ENCODE measurements around the gene RAPGEF4.
A peak's percentile ranks its signal among the peaks of the same experiment; 100 is the strongest.

The RAPGEF4 gene

DNA sequence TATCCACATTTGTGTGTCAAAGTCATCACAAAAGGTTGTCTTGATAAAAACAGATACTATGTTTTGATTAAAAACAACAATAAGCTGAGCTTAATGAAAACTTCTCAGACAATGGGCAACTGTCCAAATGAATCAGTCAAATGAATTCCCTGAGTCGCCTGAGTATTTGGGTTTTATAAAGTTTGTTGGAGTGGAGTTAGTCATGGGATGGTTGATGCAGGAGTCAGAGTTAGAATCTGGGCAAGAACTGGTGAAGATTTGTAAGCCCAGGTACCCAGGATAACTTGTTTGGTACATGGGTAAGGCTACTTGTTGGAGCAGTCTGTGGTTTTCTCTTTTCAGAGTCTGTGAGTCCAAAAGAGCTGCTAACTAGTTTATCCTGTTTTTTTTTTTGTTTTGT lies 34.4 kb upstream of the RAPGEF4 start:
- no peak for DNase-seq
- H3K4me3 ChIP-seq (ENCODE audit: low read depth, low read length) = no peak overlapping the region
- H3K36me3 ChIP-seq = no peaks in the 10 kb centered on the region
- no peaks in the 10 kb centered on the region for H3K4me1 ChIP-seq
- TF ChIP-seq, protein P1, sequence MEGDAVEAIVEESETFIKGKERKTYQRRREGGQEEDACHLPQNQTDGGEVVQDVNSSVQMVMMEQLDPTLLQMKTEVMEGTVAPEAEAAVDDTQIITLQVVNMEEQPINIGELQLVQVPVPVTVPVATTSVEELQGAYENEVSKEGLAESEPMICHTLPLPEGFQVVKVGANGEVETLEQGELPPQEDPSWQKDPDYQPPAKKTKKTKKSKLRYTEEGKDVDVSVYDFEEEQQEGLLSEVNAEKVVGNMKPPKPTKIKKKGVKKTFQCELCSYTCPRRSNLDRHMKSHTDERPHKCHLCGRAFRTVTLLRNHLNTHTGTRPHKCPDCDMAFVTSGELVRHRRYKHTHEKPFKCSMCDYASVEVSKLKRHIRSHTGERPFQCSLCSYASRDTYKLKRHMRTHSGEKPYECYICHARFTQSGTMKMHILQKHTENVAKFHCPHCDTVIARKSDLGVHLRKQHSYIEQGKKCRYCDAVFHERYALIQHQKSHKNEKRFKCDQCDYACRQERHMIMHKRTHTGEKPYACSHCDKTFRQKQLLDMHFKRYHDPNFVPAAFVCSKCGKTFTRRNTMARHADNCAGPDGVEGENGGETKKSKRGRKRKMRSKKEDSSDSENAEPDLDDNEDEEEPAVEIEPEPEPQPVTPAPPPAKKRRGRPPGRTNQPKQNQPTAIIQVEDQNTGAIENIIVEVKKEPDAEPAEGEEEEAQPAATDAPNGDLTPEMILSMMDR (IDR thresholded peaks at IDR 0.05; ENCODE audit: low read depth, low read length) = no peak
- H3K9me3 ChIP-seq = no peaks in the 10 kb centered on the region
- H3K27me3 ChIP-seq = no peaks in the 10 kb centered on the region

DNA sequence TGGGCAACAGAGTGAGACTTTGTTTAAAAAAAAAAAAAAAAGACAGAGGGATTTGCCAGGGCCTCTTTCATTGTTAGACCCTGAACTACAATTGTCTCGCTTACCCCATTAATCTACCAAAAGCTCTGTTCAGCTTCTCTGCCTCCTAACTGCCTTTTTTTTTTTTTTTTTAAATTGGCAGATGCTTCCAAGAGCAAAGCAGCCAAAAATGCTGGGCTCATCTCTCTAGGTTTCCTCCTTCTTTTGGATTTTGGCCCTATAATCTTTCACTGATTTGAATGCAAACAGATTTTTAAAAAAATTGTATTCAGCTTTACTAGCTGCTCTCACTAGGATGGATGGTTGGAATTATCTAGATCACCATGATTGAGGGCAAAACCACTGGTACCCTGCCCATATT lies 33.2 kb upstream of the RAPGEF4 start:
- Histone ChIP-seq H3K9me3 (no peaks in the 10 kb centered on the region), H3K4me1 (no peaks in the 10 kb centered on the region), H3K36me3 (no peaks in the 10 kb centered on the region), H3K4me3 (ENCODE audit: low read depth, low read length) (no peak overlapping the region), H3K27me3 (no peaks in the 10 kb centered on the region)
- no peak for DNase-seq
- TF ChIP-seq, protein P1 (IDR thresholded peaks at IDR 0.05; ENCODE audit: low read depth, low read length) = no peak

DNA sequence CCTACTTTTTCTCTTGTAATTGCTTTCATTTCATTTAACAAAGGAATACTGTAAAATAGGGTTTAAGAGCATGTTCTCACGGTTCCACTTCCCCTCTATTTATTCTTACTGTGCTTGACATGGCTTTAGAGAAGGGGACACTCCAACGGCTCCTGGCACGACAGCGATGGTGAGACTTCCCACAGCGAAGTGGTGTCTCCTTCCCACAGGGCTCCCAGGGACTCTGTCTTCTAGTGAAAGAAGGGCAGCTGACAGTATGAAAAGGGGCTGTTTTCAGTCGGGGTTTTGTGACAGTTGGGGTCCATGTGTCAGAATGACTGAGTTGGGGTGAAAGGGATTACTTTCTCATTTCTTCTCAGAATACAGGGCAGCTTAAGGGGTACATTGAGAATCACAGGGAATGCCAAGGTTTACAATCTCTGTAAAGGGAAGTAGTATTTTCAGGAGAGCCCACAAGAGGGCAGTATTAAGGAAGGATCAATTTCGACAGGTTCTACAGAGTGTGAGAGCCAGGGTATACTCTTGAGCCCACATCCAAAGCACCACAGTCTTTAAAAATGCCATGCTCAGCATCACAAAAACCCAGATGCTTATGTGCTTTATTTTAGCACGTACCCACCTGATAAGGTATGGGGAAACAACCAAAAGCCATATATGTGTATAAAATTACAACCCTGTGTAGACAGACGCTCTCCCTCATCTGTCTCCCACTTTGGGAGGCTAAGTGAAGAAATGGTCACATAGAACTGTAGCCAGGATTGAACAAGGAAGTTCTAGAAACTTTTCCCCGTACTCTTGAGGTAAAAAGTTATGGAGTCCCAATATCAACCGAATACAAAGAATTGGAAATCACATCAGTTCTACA lies 31.3 kb upstream of the RAPGEF4 start:
- Histone ChIP-seq H3K4me3 (ENCODE audit: low read depth, low read length) (no peak overlapping the region), H3K27me3 (no peaks in the 10 kb centered on the region), H3K4me1 (no peaks in the 10 kb centered on the region), H3K36me3 (no peaks in the 10 kb centered on the region), H3K9me3 (no peaks in the 10 kb centered on the region)
- DNase-seq = no peak
- TF ChIP-seq, protein P1 (IDR thresholded peaks at IDR 0.05; ENCODE audit: low read depth, low read length) = peak; percentile 55

DNA sequence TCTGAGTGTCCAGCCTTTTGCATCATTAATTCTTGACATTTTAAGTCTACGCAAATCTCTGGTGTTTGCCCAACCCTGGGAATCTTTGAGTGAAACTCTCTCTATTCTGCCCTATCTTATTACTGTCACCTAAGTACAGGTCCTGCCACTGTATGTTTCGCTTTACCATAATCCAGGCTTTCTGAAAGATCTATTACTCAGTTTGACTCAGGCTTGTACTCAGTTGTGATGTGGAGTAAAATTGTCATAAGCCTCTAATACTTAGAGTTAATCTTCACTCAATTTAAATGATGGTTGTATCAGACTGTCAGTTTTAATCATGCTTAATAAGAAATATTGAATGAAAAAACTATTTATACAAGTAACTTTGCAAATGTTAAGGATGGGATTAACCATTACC lies 30.3 kb upstream of the RAPGEF4 start:
- H3K4me3 ChIP-seq (ENCODE audit: low read depth, low read length) = no peak overlapping the region
- H3K4me1 ChIP-seq = no peaks in the 10 kb centered on the region
- DNase-seq = no peak
- no peaks in the 10 kb centered on the region for H3K9me3 ChIP-seq
- H3K36me3 ChIP-seq = no peaks in the 10 kb centered on the region
- TF ChIP-seq, protein P1 (IDR thresholded peaks at IDR 0.05; ENCODE audit: low read depth, low read length) = no peak
- H3K27me3 ChIP-seq = no peaks in the 10 kb centered on the region

DNA sequence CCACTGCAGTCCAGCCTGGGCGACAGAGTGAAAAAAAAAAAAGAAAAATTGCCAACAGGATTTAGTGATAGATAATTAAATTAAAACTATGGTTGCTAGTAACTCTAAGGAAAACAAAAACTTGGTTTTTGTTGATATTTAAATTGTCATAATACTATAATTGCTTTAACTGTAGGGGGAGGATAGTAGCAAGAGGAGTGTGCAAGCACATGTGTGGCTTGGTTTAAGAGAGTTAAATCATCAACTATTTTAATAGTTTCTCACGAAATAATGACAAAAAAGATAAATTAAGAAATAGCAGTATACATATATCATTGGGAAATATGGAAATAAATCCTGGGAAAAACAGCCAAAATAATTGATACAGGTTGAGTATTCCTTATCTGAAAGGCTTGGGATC lies 27.4 kb upstream of the RAPGEF4 start:
- H3K27me3 ChIP-seq = no peaks in the 10 kb centered on the region
- TF ChIP-seq, protein P1 (IDR thresholded peaks at IDR 0.05; ENCODE audit: low read depth, low read length) = no peak
- no peaks in the 10 kb centered on the region for H3K9me3 ChIP-seq
- no peak for DNase-seq
- H3K36me3 ChIP-seq = no peaks in the 10 kb centered on the region
- no peak overlapping the region for H3K4me3 ChIP-seq (ENCODE audit: low read depth, low read length)
- H3K4me1 ChIP-seq = no peaks in the 10 kb centered on the region

DNA sequence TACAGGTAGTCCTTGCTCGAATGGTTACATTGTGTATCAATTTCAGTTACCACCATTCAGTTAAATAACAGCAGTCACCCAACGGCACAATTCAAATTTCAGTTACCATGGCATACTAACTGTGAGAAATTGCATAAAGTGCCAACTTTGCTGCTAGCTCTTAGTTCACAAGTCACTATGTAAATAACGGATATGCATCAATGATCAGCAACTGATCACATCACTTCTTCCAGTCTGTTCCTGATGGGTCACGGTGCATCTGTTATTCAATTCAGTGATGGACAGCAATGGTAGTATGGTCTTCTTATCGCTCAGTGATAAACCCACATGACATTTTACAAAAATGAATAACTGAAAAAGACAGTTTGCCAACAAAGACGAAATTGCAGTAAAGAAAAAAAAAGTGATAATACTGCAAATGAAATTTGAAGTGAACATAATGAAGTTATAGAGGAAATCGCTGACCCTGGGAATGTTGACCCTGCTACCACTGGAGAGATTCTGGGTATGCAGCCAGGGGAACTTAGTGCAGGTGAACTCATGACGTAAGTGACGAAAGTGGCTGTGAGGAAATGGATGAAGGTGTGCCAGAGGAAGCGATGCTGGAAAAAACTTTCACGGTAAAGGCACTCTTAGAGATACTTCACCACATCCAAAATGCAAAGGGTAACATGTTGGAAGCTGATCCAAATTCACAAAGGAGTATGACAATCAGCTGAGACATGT lies 25.9 kb upstream of the RAPGEF4 start:
- TF ChIP-seq, protein P1 (IDR thresholded peaks at IDR 0.05; ENCODE audit: low read depth, low read length) = no peak
- Histone ChIP-seq H3K36me3 (no peaks in the 10 kb centered on the region), H3K9me3 (no peaks in the 10 kb centered on the region), H3K27me3 (no peaks in the 10 kb centered on the region), H3K4me3 (ENCODE audit: low read depth, low read length) (no peak overlapping the region), H3K4me1 (no peaks in the 10 kb centered on the region)
- DNase-seq = no peak

Data from BE2C (cell line).